Upper lobe of left lung (tissue), 6 donors: ENCODE results near the gene NOP9. TPM values are rescaled to one million over a fixed set of nuclear protein-coding genes. Genes with fewer than 3 reads are reported as not detected.
A peak's percentile ranks its signal among the peaks of the same experiment; 100 is the strongest.

Experiments used
- ATAC-seq, 2 donors: fragments of 200-7000 bp; cut with Tn5 transposase; one replicate each; pipeline ENCODE4 v1.9.1; 2022; ENCODE audit warnings: mild to moderate bottlenecking in 2 of 2, moderate library complexity in 2 of 2; ENCODE audit not compliant: low FRiP score in 2 of 2
- DNase-seq, 2 donors: peaks; one replicate each; pipeline ENCODE4 v3.0.0-alpha.2; 2019 to 2020
- H3K27ac ChIP-seq, 4 donors: fragments of 200-600 bp; sonication (generic); one replicate each; pipeline ENCODE4 v1.5.1; 2016 to 2019
- H3K27me3 ChIP-seq, 4 donors: fragments of 200-600 bp; sonication (generic); one replicate each; pipeline ENCODE4 v1.5.1; 2017 to 2019
- H3K36me3 ChIP-seq, 4 donors: fragments of 200-600 bp; sonication (generic); one replicate each; pipeline ENCODE4 v1.5.1; 2016 to 2019
- H3K4me1 ChIP-seq, 4 donors: fragments of 200-600 bp; sonication (generic); one replicate each; pipeline ENCODE4 v1.5.1; 2018 to 2019
- H3K4me3 ChIP-seq, 4 donors: fragments of 200-600 bp; sonication (generic); one replicate each; pipeline ENCODE4 v1.5.1; 2017 to 2019; ENCODE audit warnings: mild to moderate bottlenecking in 2 of 4, moderate library complexity in 1 of 4
- H3K9me3 ChIP-seq, 4 donors: fragments of 200-600 bp; sonication (generic); one replicate each; pipeline ENCODE4 v1.5.1; 2018 to 2019
- CTCF ChIP-seq, 6 experiments: fragments of 450-650 bp in 4 of 6; fragments of 200-600 bp in 2 of 6; sonication (generic) in 2 of 6; IDR thresholded peaks; one replicate each; pipeline ENCODE4 v1.5.1; 2016 to 2019; ENCODE audit warnings: antibody characterized with exemption in 6 of 6
- EP300 ChIP-seq, 4 donors: sonication (generic); formaldehyde crosslinking; IDR thresholded peaks; one replicate each; pipeline ENCODE4 v1.5.1; 2017; ENCODE audit warnings: antibody characterized with exemption in 4 of 4, control low read depth in 2 of 4
- POLR2A ChIP-seq, 4 donors: fragments of 450-650 bp; IDR thresholded peaks; one replicate each; pipeline ENCODE4 v1.5.1; 2016 to 2017; ENCODE audit warnings: antibody characterized with exemption in 4 of 4, mild to moderate bottlenecking in 2 of 4
- POLR2AphosphoS5 ChIP-seq, 2 donors: sonication (generic); formaldehyde crosslinking; IDR thresholded peaks; one replicate each; pipeline ENCODE4 v1.5.1; 2017; ENCODE audit warnings: antibody characterized with exemption in 2 of 2
- WGBS, 2 donors: methylation state at CpG; one replicate each; pipeline ENCODE4 v1.1.5; 2017 to 2018; 5-methylcytosine and 5-hydroxymethylcytosine counted together
- total RNA-seq, 6 donors: library from RNA; depleted of rRNA in 4 of 6; stranded (reverse); fragments of >200 nt in 4 of 6; gene quantifications; one replicate each; pipeline versions ENCODE4 v1.1.0 to v1.2.1, GENCODE V29; 2016 to 2021
- donor health status: DM: no; HTN: no; CAD: no; lungs with moderate emphysema.
- donor health status: DM: no; HTN: yes; CAD: no; lungs with severe emphysema.

The NOP9 gene
- total RNA-seq, 6 donors from 2014 or later = 13.3 to 31.4 (median 22.6) TPM

DNA sequence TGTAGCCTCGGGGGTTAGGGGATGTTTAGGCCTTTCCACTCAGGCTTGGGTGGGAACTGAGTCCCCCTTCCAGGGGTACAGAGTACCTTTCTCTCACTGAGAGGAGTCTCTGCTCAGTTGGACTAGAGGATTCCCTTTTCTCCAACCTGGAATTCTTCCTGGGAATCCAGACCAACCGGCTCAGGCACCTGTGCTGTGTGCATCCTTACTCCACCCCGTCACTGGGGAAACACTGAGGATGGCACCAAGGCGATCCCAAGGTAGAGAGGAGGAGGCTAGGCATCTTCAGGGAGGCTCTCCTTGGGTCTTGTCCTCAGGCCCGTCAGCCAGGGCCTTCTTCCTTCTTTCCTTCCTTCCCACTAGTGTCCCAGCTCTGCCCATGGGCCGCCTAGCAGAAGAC, 35.8 kb upstream of the NOP9 start:
- ATAC-seq = no peak
- no peak overlapping the region for H3K27ac ChIP-seq
- no peaks in the 10 kb centered on the region for H3K27me3 ChIP-seq
- DNase-seq = no peak
- peaks cover 0 to 13% (median 8%) of the 10 kb centered on the region in 4 donors for H3K4me1 ChIP-seq
- no peak overlapping the region for H3K4me3 ChIP-seq
- WGBS, 2 donors = 74 to 76% methylated on average over 6 of the region's 6 CpGs
- peaks cover 7 to 43% (median 30%) of the 10 kb centered on the region in 4 donors for H3K36me3 ChIP-seq
- no peaks in the 10 kb centered on the region for H3K9me3 ChIP-seq
- TF ChIP-seq EP300 (IDR thresholded peaks at IDR 0.05) (no peak), POLR2A (IDR thresholded peaks at IDR 0.05) (no peak), POLR2AphosphoS5 (IDR thresholded peaks at IDR 0.05) (no peak), CTCF (IDR thresholded peaks at IDR 0.05) (no peak)

- Histone ChIP-seq H3K27me3 (no peaks in the 10 kb centered on the region), H3K36me3 (peaks cover 7 to 48% (median 34%) of the 10 kb centered on the region in 4 donors), H3K9me3 (no peaks in the 10 kb centered on the region), H3K4me1 (peaks cover 0 to 9% (median 3%) of the 10 kb centered on the region in 4 donors), H3K27ac (no peak overlapping the region), H3K4me3 (no peak overlapping the region)
- no peak for TF ChIP-seq POLR2A (IDR thresholded peaks at IDR 0.05)
- TF ChIP-seq EP300 (IDR thresholded peaks at IDR 0.05) = no peak
- no peak for TF ChIP-seq CTCF (IDR thresholded peaks at IDR 0.05)
- TF ChIP-seq POLR2AphosphoS5 (IDR thresholded peaks at IDR 0.05) = no peak
- ATAC-seq (no peak), DNase-seq (peak in 1 of 2 donors; percentile 43)
- WGBS, 2 donors = 78 to 87% methylated on average over 6 of the region's 6 CpGs
These were observed 35.4 kb upstream of the NOP9 start for GRCh38 chr14:24264298-24264697.

DNA sequence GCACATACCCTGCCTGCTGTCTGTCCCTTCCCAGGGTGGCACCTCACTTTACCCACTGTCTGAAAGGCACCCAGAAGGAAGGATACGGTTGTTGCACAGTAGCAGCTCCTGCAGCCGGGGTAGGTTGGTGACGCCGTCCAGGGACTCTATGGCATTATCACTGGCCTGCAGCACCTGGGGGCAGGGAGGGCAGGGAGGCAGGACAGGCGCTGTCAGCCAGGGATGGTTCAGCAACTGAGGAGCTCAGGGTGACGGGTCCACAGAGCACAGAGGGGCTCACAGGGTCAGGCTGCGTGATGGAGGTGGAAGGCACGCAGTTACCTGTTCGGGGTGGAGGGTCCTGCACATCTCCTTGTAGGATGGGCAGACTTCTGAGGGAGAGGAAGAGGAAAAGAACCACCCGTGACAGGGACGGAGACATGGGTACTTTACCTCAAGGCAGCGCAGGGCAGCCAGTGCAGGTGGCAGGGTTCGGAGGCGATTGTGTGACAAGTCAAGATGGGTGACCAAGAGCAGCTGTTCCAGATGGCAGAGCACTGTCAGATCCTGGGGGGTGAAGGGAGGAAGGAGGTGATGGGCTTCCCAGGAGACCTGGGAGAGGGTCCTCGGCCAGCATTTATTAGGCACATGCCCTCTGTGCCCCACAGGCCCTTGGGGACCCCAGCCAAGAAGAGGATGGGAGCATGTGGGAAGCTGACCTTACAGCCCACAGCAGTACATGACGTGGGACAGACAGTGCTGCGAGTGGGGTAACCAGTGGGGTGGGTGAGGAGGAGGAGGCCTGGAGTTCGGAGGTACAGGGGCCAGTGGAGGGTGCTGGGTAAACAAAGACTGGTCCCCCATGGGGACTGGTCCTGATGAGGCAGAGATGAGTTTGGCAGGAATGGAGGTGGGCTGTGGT, 33.1 kb upstream of the NOP9 start:
- H3K27me3 ChIP-seq = no peaks in the 10 kb centered on the region
- 86 to 92% methylated on average over 17 to 18 of the region's 18 CpGs for WGBS, 2 donors
- H3K36me3 ChIP-seq = peaks cover 7 to 54% (median 38%) of the 10 kb centered on the region in 4 donors
- H3K4me3 ChIP-seq = no peak overlapping the region
- peaks cover 0 to 8% (median 7%) of the 10 kb centered on the region in 4 donors for H3K4me1 ChIP-seq
- no peaks in the 10 kb centered on the region for H3K9me3 ChIP-seq
- no peak overlapping the region for H3K27ac ChIP-seq
- no peak for ATAC-seq
- no peak for DNase-seq
- no peak for TF ChIP-seq CTCF (IDR thresholded peaks at IDR 0.05)
- TF ChIP-seq POLR2A (IDR thresholded peaks at IDR 0.05) = no peak
- no peak for TF ChIP-seq POLR2AphosphoS5 (IDR thresholded peaks at IDR 0.05)
- TF ChIP-seq EP300 (IDR thresholded peaks at IDR 0.05) = no peak

GRCh38 chr14:24267516-24267915, 32.1 kb upstream of the NOP9 start:
- H3K36me3 ChIP-seq = peaks cover 7 to 54% (median 38%) of the 10 kb centered on the region in 4 donors
- no peak for DNase-seq
- no peak for TF ChIP-seq POLR2AphosphoS5 (IDR thresholded peaks at IDR 0.05)
- no peak for TF ChIP-seq EP300 (IDR thresholded peaks at IDR 0.05)
- TF ChIP-seq POLR2A (IDR thresholded peaks at IDR 0.05) = no peak
- no peak for TF ChIP-seq CTCF (IDR thresholded peaks at IDR 0.05)
- H3K9me3 ChIP-seq = no peaks in the 10 kb centered on the region
- 92 to 94% methylated on average over 9 of the region's 9 CpGs for WGBS, 2 donors
- no peak overlapping the region for H3K27ac ChIP-seq
- peaks cover 9 to 17% (median 16%) of the 10 kb centered on the region in 4 donors for H3K4me1 ChIP-seq
- H3K4me3 ChIP-seq = no peak overlapping the region
- no peaks in the 10 kb centered on the region for H3K27me3 ChIP-seq
- no peak for ATAC-seq
